HepG2 (cell line): ENCODE data around the gene PCSK6. TPM values are rescaled to one million over a fixed set of nuclear protein-coding genes. Genes with fewer than 3 reads are reported as not detected.

Experiments
- NR2F6 ChIP-seq, 2 experiments: IDR thresholded peaks; 2 replicates each; pipeline ENCODE4 v1.6.1; 2016; ENCODE audit warnings: antibody characterized with exemption in 1 of 2, mild to moderate bottlenecking in 1 of 2
- NRL ChIP-seq: sonication (generic); formaldehyde crosslinking; IDR thresholded peaks from 2 replicates; pipeline ENCODE4 v1.5.0; 2020; ENCODE audit warnings: missing genetic modification reagents, mild to moderate bottlenecking, moderate library complexity, borderline replicate concordance
- SALL2 ChIP-seq: sonication (generic); formaldehyde crosslinking; IDR thresholded peaks from 2 replicates; pipeline ENCODE4 v1.8.1; 2023; ENCODE audit warnings: mild to moderate bottlenecking, missing genetic modification reagents, inconsistent platforms
- SIN3A ChIP-seq: IDR thresholded peaks from 2 replicates; pipeline ENCODE4 v1.6.1; 2011; ENCODE audit warnings: low read depth, mild to moderate bottlenecking, control low read depth, low read length, borderline replicate concordance
- YEATS4 ChIP-seq: sonication (generic); formaldehyde crosslinking; IDR thresholded peaks from 2 replicates; pipeline ENCODE4 v1.4.0; 2020; ENCODE audit warnings: missing genetic modification reagents, borderline replicate concordance
- ZFY ChIP-seq: sonication (generic); formaldehyde crosslinking; IDR thresholded peaks from 2 replicates; pipeline ENCODE4 v1.4.0; 2020; ENCODE audit warnings: missing genetic modification reagents
- ZNF451 ChIP-seq: sonication (generic); formaldehyde crosslinking; IDR thresholded peaks from 2 replicates; pipeline ENCODE4 v1.5.0; 2020; ENCODE audit warnings: mild to moderate bottlenecking, missing genetic modification reagents
- ZNF687 ChIP-seq: sonication (generic); formaldehyde crosslinking; IDR thresholded peaks from 2 replicates; pipeline ENCODE4 v1.5.1; 2020; ENCODE audit warnings: mild to moderate bottlenecking, missing genetic modification reagents, moderate library complexity
- ZNF740 ChIP-seq: sonication (generic); formaldehyde crosslinking; IDR thresholded peaks from 2 replicates; pipeline ENCODE4 v1.4.0; 2020; ENCODE audit warnings: missing genetic modification reagents
- polyA plus RNA-seq, 8 experiments: library from polyadenylated mRNA; depleted of rRNA in 3 of 8; stranded (reverse) in 7 of 8; unstranded in 1 of 8; fragments of >200 nt; fragmentation: Illumina TruSeq in 4 of 8; extraction: Trizol in 4 of 8; gene quantifications; 2 replicates each; pipeline versions ENCODE4 v1.2.1 to v1.2.3, GENCODE V29; 2011 to 2016; ENCODE audit warnings: low read depth in 4 of 8, missing spikeins in 1 of 8, mixed read lengths in 1 of 8; ENCODE audit not compliant: insufficient read depth in 1 of 8
- total RNA-seq, 5 experiments: library from RNA; depleted of rRNA; stranded (reverse); fragments of >200 nt; fragmentation: Illumina TruSeq; extraction: Trizol; gene quantifications; 2 replicates each; pipeline ENCODE4 v1.2.3, GENCODE V29; 2016; ENCODE audit warnings: low read depth in 1 of 5
- TF ChIP-seq, protein P1 (sequence below): sonication (generic); formaldehyde crosslinking; IDR thresholded peaks from 2 replicates; pipeline ENCODE4 v1.4.0; 2020; ENCODE audit warnings: missing genetic modification reagents
- TF ChIP-seq, protein P2 (sequence below): sonication (generic); formaldehyde crosslinking; IDR thresholded peaks from 2 replicates; pipeline ENCODE4 v1.4.0; 2020; ENCODE audit warnings: mild to moderate bottlenecking, missing genetic modification reagents

Gene PCSK6
- total and polyA plus RNA-seq, 2 of the 13 experiments (the other 11 are each of a cell fraction or from before 2014, with no cell fraction given), result 56.5 to 155 TPM

- TF ChIP-seq, protein P1, sequence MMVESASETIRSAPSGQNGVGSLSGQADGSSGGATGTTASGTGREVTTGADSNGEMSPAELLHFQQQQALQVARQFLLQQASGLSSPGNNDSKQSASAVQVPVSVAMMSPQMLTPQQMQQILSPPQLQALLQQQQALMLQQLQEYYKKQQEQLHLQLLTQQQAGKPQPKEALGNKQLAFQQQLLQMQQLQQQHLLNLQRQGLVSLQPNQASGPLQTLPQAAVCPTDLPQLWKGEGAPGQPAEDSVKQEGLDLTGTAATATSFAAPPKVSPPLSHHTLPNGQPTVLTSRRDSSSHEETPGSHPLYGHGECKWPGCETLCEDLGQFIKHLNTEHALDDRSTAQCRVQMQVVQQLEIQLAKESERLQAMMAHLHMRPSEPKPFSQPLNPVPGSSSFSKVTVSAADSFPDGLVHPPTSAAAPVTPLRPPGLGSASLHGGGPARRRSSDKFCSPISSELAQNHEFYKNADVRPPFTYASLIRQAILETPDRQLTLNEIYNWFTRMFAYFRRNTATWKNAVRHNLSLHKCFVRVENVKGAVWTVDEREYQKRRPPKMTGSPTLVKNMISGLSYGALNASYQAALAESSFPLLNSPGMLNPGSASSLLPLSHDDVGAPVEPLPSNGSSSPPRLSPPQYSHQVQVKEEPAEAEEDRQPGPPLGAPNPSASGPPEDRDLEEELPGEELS, result no peak
- TF ChIP-seq SALL2 (CRISPR knock-in tag) (0 out of 2 replicates have a peak, but pooled peaks have one; percentile 16), YEATS4 (CRISPR knock-in tag) (no peak; the same call in 1 of the 2 replicates), ZNF451 (CRISPR knock-in tag) (peak; percentile 3; the same call in 1 of the 2 replicates), ZNF687 (CRISPR knock-in tag) (peak; percentile 63; the same call in 1 of the 2 replicates), ZNF740 (CRISPR knock-in tag) (0 out of 2 replicates have a peak, but pooled peaks have one; percentile 47), ZFY (CRISPR knock-in tag) (peak; percentile 25; the same call in 1 of the 2 replicates), NR2F6 (IDR thresholded peaks at IDR 0.05) (no peak), NR2F6 (CRISPR knock-in tag; IDR thresholded peaks at IDR 0.05) (peak; percentile 29; the same call in 1 of the 2 replicates), NRL (0 out of 2 replicates have a peak, but pooled peaks have one; percentile 19), SIN3A (0 out of 2 replicates have a peak, but pooled peaks have one; percentile 24)
- TF ChIP-seq, protein P2, sequence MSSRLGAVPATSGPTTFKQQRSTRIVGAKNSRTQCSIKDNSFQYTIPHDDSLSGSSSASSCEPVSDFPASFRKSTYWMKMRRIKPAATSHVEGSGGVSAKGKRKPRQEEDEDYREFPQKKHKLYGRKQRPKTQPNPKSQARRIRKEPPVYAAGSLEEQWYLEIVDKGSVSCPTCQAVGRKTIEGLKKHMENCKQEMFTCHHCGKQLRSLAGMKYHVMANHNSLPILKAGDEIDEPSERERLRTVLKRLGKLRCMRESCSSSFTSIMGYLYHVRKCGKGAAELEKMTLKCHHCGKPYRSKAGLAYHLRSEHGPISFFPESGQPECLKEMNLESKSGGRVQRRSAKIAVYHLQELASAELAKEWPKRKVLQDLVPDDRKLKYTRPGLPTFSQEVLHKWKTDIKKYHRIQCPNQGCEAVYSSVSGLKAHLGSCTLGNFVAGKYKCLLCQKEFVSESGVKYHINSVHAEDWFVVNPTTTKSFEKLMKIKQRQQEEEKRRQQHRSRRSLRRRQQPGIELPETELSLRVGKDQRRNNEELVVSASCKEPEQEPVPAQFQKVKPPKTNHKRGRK (CRISPR knock-in tag), result no peak
Measured at GRCh38 chr15:101497017-101497416, 7.5 kb upstream of the PCSK6 start (continued).
